Prostate gland (tissue), 2 donors: Measurements from ENCODE around the gene C10orf67.

Experiments
- CTCF ChIP-seq, 4 experiments: fragments of 200-600 bp in 2 of 4; fragments of 450-650 bp in 2 of 4; sonication (generic) in 2 of 4; IDR thresholded peaks; 1 replicate in 3 of 4; 2 replicates in 1 of 4; pipeline ENCODE4 v1.5.1; 2016 to 2019; ENCODE audit warnings: antibody characterized with exemption in 4 of 4, mild to moderate bottlenecking in 2 of 4, moderate library complexity in 2 of 4
- POLR2A ChIP-seq: fragments of 450-650 bp; IDR thresholded peaks from one replicate; pipeline ENCODE4 v1.6.1; 2016; ENCODE audit warnings: antibody characterized with exemption, mild to moderate bottlenecking

DNA sequence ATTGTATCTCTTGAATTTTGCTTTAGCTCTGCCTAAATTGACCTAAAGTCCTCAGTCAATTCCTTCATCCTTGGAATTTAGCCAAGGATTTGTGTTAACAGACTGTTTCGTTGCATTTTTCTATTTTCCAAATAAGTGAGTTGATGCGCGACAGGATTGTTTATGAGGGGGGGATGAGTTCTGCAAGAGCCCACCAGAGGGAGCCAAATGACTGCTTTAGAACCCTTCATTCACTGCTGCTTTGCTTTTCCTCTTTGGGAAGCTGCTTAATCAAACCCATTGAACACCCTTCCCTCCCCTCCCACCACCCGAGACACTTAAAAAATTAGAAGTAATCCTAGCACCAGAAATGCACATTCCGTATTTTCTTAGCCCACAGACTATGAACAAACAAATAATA is 186.2 kb downstream of the C10orf67 start:
- TF ChIP-seq POLR2A (no peak), CTCF (IDR thresholded peaks at IDR 0.05) (peak; percentile 38 to 69 (median 64))
